ENCODE results near the gene MVB12B.

The MVB12B gene

GRCh38 chr9:126494264-126494663 is 167.6 kb downstream of the MVB12B start:
- DNase-seq (ENCODE audit: low spot score): no peak

DNA sequence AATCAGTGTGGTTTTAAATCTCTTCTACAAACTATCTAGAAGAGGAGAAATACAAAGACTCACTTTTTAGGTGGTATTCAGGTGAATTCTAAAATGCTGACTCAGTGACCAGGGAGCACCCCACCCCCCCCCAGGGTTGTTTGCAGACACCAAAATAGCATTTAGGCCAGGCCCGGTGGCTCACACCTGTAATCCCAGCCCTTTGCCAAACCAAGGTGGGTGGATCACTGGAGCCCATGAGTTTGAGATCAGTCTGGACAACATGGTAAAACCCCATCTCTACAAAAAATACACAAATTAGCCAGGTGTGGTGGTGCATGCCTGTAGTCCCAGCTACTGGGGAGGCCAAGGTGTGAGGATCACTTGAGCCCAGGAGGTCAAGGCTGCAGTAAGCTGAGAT is 168.1 kb downstream of the MVB12B start:
- no peak for DNase-seq (ENCODE audit: low spot score)

- no peak for DNase-seq (ENCODE audit: low spot score)
Measured at GRCh38 chr9:126495411-126496180, 169.0 kb downstream of the MVB12B start.

DNA sequence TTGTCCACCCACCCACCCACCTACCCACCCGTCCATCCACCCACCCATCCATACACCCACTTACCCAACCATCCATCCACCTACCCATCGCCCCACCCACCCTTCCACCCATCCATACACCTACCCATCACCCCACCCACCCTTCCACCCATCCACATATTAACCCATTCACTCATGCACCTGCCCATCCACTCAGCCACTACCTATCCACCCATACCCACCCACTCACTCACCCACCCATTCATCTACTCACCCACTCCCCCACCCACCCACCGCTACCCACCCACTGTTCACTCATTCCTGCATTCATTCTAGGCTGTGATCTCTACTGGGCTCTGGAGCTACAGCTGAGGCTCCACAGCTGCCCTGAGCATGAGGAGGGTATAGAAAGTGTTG is 169.6 kb downstream of the MVB12B start:
- no peak for DNase-seq (ENCODE audit: low spot score)

- DNase-seq (ENCODE audit: low spot score): no peak
Measured at GRCh38 chr9:126496781-126497659, 170.4 kb downstream of the MVB12B start.

DNA sequence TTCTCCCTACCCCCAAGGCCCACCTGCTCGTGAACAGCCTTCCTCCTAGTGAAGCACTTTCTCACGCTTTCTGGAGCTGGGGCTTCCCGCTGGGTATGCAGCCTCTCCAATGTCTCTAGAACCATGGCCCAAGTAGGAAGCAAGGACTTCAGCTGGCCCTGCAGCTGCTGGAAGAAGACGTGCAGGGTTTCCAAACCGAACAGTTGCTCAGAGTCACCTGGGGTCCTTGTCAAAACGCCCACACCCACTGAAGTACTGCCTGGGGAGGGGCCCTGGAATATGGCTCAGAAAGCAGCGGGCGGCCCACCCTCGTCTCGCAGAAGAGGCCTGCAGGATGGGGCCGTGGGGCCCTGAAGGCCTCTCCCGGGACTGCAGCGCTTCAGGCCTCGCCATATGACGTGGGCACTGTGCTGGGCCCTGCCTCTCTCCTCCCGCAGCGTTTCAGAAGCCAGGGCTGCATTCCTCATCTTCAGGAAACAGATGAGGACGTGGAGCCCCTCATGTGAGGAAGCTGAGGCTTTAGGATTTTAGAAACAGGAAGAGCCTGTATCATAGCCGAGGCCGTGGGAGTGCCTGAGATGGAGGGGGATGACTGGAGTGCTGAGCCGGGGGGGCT is 171.1 kb downstream of the MVB12B start:
- no peak for DNase-seq (ENCODE audit: low spot score)

- no peak for DNase-seq (ENCODE audit: low spot score)
Measured at GRCh38 chr9:126498331-126498730, 171.7 kb downstream of the MVB12B start.

DNA sequence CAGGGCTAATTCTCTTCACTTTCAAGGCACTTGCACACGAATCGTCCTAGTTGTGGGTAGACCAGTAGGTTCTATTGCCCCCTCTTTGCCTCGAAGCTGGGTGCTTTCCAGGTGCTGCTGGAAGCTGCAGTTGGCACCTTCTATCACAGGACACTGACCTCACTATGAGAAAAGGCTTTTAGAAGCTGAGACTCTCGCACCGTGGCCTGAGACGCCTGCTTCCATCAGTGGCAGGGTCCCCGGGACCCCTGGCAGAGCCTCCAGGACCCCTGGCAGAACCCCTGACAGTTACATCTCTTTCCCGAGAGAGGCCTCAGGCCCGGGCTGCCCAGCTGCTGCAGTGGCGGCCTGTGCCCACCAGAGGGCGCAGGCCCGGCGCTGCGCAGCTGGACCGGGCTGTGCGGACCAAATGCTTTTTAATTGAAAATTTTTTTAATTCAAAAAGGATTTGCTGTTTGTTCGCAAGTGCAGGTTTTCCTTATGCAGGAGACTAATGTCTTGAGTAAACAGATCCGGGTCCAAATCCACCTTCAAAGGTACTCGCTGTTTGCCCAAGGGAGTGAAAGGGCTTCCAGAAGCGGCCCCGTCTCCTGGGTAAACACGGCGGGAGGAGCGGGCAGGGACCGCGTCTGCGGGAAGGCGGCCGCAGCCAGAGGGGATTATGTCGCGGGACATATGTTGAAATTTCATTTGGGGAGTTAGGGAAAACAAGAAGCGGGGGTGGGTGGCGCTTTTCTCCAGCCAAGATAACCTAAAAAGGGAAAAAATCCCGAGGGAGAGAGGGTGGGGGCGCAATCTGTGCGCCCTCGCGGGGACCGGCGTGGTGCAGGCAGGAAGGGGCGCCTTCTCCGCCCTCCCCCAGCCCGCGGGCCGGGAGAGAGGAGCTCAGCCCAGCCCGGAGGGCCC is 172.6 kb downstream of the MVB12B start:
- DNase-seq (ENCODE audit: low spot score): peak; percentile 38

DNA sequence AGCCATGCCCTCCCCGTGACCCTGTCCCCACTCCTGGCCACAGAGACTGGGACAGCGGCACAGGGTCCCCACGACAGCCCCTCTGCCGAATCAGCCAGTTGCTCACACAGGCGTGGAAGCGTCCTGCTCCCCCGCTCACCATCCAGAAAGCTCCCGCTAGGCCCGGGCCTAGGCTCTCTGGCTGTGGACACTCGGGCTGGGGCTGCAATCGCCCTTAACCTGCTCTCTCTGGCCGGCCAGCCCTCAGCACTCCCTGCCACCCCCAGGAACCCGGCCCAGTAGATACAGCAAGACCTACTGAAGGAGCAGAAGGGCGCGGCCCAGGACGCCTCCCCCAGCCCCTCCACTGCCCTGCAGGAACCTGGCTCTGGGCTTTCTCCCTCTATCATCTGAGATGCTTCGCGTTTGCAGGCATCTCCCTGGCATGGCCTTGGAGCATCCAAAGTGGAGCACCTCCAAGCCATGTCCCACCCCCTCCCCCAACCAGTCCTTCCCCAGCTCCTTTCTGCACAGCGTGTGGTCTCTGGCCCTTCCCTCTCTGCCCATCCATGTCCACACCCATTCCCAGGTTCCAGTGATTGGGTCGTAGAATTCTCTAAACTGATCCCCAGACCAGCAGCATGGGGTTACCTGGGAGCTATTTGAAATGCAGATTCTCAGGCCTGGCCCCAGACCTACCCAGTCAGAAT is 173.4 kb downstream of the MVB12B start:
- no peak for DNase-seq (ENCODE audit: low spot score)

GRCh38 chr9:126500600-126501382 is 174.2 kb downstream of the MVB12B start:
- peak; percentile 63 for DNase-seq (ENCODE audit: low spot score)

GRCh38 chr9:126501383-126502331 is 175.0 kb downstream of the MVB12B start:
- DNase-seq (ENCODE audit: low spot score): no peak

- no peak for DNase-seq (ENCODE audit: low spot score)
Measured at GRCh38 chr9:126502417-126503332, 176.0 kb downstream of the MVB12B start.

- DNase-seq (ENCODE audit: low spot score): no peak
Measured at GRCh38 chr9:126503333-126504085, 176.9 kb downstream of the MVB12B start.

DNA sequence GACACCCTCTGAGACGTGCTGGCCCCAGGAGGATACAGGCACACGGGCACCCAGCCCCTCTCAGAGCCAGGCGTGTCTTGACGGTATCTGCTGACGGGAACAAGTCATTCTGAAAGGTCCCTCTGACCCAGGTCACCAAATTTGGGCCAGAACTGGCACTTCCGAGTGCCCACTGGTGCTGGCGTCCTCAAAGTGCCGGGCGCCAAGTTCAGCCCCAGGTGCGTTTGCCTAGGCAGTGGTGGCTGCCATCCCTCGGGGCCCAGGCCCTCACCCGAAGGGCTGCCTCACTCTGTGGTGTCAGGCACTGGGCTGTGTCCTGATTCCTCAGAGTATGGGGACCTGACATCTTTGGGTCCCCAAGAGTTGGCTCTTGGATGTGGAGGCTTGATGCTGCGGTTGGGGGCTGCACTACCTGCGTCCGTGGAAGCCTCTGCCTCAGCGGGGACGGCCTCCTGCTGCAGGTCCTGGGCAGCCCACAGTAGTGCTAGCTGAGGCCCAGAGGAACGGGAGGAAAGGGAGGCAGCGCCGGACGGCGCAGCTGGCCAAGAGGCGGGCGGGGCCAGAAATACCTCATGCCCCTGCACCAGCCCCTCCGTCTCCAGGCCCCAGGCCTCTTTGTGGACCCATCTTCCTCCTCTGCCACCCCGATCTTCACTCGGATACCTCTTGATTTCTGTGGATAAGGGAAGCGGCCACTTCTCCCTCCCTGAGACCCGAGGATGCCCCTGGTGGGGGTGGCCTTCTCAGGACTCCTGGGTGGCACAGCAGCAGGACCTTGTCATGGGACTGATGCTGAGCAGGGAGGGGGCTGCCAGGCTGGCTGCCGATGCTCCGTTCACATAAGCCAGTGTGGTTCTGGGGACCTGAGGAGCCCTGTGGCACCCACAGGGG is 177.7 kb downstream of the MVB12B start:
- DNase-seq (ENCODE audit: low spot score): no peak

- DNase-seq (ENCODE audit: low spot score): no peak
Measured at GRCh38 chr9:126504977-126505455, 178.4 kb downstream of the MVB12B start.

DNA sequence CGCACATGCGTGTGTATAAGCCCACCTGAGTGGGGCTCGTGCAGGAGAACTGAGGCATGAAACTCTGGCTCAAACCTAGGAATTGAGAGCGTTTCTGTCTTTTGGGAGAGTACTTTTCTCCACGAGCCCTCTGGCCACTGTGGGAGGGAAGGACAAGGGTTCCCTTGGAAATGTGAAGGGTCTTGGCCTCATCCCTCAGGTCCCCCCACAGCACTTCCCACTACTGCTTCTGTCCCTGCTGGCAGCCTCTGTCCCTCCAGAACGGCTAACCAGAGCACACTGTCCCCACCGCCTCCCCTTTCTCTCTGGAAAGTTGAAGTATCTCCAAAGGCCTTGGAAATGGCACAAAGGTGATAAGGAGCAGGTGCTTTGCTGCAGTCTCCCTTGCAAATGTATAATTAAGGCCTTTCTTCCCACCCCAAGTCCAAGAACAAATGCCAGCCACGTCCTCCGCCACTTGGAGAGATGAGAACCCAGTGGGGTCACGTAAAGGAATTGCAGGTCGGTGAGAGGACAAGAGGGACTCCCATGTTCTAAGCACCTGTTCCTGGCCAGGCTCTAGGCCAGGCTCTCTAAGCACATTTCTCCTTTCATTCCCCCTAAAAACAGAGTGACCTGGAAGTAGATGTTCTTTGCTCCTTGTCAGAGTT is 179.2 kb downstream of the MVB12B start:
- DNase-seq (ENCODE audit: low spot score): no peak
